ENCODE measurements around the gene TPSB2. TPM values are rescaled to one million over a fixed set of nuclear protein-coding genes. Genes with fewer than 3 reads are reported as not detected.

The TPSB2 gene
- total RNA-seq, 4 donors from 2014 or later = 10.5 to 158 (median 40.1) TPM

DNA sequence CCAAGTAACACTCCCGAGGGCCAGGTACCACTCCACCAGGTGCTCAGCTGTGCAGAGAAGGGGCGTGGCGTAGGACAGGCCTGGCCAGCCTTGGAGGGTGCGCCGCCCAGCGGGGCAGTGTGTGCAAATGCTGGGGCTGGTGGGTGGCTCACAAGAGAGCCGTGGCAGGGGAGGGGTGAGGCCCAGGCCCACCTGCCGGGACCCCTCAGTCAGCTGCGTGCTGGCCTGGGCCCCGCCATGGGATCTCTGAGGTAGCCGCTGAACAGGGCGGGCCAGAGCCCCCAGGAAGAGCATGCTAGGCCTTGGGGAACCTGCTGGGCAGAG lies 13.7 kb downstream of the TPSB2 start:
- DNase-seq (ENCODE audit: low spot score in 2 of 2) = no peak
- 84 to 88% methylated on average over 12 of the region's 12 CpGs for WGBS, 2 donors
- no peak overlapping the region for H3K4me3 ChIP-seq (ENCODE audit: low read depth, poor library complexity, severe bottlenecking)
- TF ChIP-seq CTCF (IDR thresholded peaks at IDR 0.05) (no peak), POLR2A (IDR thresholded peaks at IDR 0.05) (no peak)
- intact Hi-C loops (cut with DNase I; ENCODE audit: low total_unique reads) = no loop called here

DNA sequence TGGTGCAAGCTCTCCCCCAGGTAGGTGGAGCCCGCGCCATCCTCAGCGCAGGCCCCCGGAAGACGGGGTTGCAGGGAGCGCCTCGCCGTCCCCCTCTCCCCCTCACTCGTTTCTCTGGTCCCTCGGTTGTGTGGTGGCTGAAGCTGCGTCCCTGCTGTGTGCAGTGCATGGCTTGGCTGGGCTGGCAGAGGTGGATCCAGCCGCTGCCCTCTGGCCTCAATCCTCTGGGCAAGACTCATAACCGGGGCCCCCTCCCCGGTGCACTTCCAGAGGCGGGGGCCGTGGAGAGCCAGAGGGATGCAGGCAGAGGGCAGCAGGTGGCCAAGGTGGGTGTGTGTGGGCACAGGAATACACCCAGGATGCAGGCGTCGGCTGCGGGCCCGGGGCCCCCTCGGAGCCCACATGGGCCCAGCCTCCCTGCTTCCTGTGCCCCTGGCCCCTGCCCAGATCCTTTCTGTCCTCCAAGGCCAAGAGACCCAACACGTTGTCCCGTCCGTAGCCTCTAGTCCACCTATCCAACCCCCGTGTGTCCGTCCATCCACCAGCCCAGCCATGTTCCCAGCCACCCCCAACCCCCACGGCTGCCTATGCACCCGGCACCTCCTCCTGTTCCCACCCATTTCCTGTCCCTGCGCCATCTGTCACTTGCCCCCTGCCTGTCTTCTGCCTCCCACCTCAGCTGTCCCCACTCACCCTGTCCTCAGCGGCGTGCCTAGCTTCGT lies 14.2 kb downstream of the TPSB2 start:
- H3K4me3 ChIP-seq (ENCODE audit: low read depth, poor library complexity, severe bottlenecking) = no peak overlapping the region
- no peak for TF ChIP-seq CTCF (IDR thresholded peaks at IDR 0.05)
- no peak for TF ChIP-seq POLR2A (IDR thresholded peaks at IDR 0.05)
- DNase-seq (ENCODE audit: low spot score in 2 of 2) = no peak
- WGBS, 2 donors = 76 to 80% methylated on average over 26 to 29 of the region's 32 CpGs
- intact Hi-C loops (cut with DNase I; ENCODE audit: low total_unique reads) = no loop called here

- intact Hi-C loops (cut with DNase I; ENCODE audit: low total_unique reads) = no loop called here
- DNase-seq (ENCODE audit: low spot score in 2 of 2) = no peak
- whole genome bisulfite sequencing, 2 donors = 80 to 84% methylated on average over 3 to 9 of the region's 16 CpGs
- TF ChIP-seq CTCF (IDR thresholded peaks at IDR 0.05) (no peak), POLR2A (IDR thresholded peaks at IDR 0.05) (no peak)
- no peak overlapping the region for H3K4me3 ChIP-seq (ENCODE audit: low read depth, poor library complexity, severe bottlenecking)
Observed at GRCh38 chr16:1214719-1215118, 15.3 kb downstream of the TPSB2 start.

- TF ChIP-seq CTCF (IDR thresholded peaks at IDR 0.05) = no peak
- TF ChIP-seq POLR2A (IDR thresholded peaks at IDR 0.05) = no peak
- no peak for DNase-seq (ENCODE audit: low spot score in 2 of 2)
- 77 to 84% methylated on average over 25 of the region's 25 CpGs for WGBS, 2 donors
- no peak overlapping the region for H3K4me3 ChIP-seq (ENCODE audit: low read depth, poor library complexity, severe bottlenecking)
- intact Hi-C loops (cut with DNase I; ENCODE audit: low total_unique reads) = no loop called here
Observed at GRCh38 chr16:1213796-1214372, 16.1 kb downstream of the TPSB2 start.

DNA sequence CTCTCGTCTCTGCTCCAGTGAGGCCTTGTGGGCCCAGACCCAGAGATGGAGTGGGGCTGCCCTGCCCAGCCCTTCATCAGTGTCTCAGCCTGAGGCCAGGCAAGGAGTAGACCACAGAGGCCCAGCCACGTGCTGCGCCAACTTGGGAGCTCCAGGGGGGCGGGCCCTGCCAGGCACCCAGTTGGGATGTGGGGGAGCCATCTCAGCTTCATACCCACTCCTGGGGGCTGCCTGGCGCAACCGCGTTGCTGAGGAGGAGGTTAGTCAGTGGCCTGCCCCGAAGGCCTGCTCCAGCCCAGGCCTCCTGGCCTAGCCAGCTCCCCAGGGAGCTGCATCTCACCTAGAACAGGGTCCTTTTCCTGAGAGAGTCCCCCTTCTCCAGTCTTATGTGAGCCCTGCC lies 16.8 kb downstream of the TPSB2 start:
- no peak overlapping the region for H3K4me3 ChIP-seq (ENCODE audit: low read depth, poor library complexity, severe bottlenecking)
- WGBS, 2 donors = 73 to 77% methylated on average over 4 to 8 of the region's 8 CpGs
- no peak for TF ChIP-seq CTCF (IDR thresholded peaks at IDR 0.05)
- no peak for TF ChIP-seq POLR2A (IDR thresholded peaks at IDR 0.05)
- intact Hi-C loops (cut with DNase I; ENCODE audit: low total_unique reads) = no loop called here
- DNase-seq (ENCODE audit: low spot score in 2 of 2) = no peak

All from lower leg skin (tissue), 4 donors.